Neural cell (in vitro differentiated cells): ENCODE results near the gene VPS37C.

Experiments used
- CTCF ChIP-seq: fragments of 450-650 bp; IDR thresholded peaks from 2 replicates; pipeline ENCODE4 v1.5.1; 2014; ENCODE audit warnings: antibody characterized with exemption, mild to moderate bottlenecking, moderate library complexity; ENCODE audit not compliant: poor library complexity, severe bottlenecking
- EP300 ChIP-seq: fragments of 450-650 bp; conservative IDR thresholded peaks from 2 replicates; pipeline ENCODE4 v1.6.1; 2014; ENCODE audit warnings: antibody characterized with exemption, mild to moderate bottlenecking, moderate library complexity; ENCODE audit not compliant: poor library complexity, severe bottlenecking
- EZH2 ChIP-seq: fragments of 200-600, 300-800 bp; shearing (Covaris generic), sonication (generic); IDR thresholded peaks from 2 replicates; pipeline ENCODE4 v1.6.1; 2014; ENCODE audit warnings: antibody characterized with exemption, low read length, borderline replicate concordance, mild to moderate bottlenecking; ENCODE audit not compliant: insufficient read depth, poor library complexity, severe bottlenecking
- POLR2AphosphoS5 ChIP-seq: IDR thresholded peaks from 2 replicates; pipeline ENCODE4 v1.6.1; 2012
- RAD21 ChIP-seq: fragments of 450-650 bp; conservative IDR thresholded peaks from 2 replicates; pipeline ENCODE4 v1.6.1; 2014; ENCODE audit warnings: antibody characterized with exemption, mild to moderate bottlenecking, moderate library complexity
- REST ChIP-seq: IDR thresholded peaks from 2 replicates; pipeline ENCODE4 v1.6.1; 2012; ENCODE audit warnings: borderline replicate concordance
- SMC3 ChIP-seq: fragments of 450-650 bp; conservative IDR thresholded peaks from 2 replicates; pipeline ENCODE4 v1.6.1; 2014; ENCODE audit warnings: antibody characterized with exemption, mild to moderate bottlenecking, moderate library complexity; ENCODE audit not compliant: poor library complexity
- TAF1 ChIP-seq: IDR thresholded peaks from 2 replicates; pipeline ENCODE4 v1.6.1; 2012; ENCODE audit warnings: low read depth

- no peak for TF ChIP-seq CTCF
- TF ChIP-seq EZH2 = no peak
- no peak for TF ChIP-seq POLR2AphosphoS5
- no peak for TF ChIP-seq TAF1
- TF ChIP-seq SMC3 = no peak
- TF ChIP-seq EP300 = no peak
- TF ChIP-seq RAD21 = no peak
- no peak for TF ChIP-seq REST
These were observed 42.2 kb downstream of the VPS37C start for GRCh38 chr11:61119055-61119454.
